Activated CD4-positive, alpha-beta T cell treated with anti-CD3 and anti-CD28 coated beads, Interleukin-2, amount 50 U/mL, for 24 hours (primary cell): ENCODE measurements around the gene TCL1A.
"Not testable (repeated sequence)": the region's sequence is repeated elsewhere in the genome, so short reads cannot be mapped to it uniquely, and the experiment has no call there.

Experiments used
- DNase-seq, 2 donors: peaks; one replicate each; pipeline ENCODE4 v3.0.0-alpha.2; 2020; ENCODE audit warnings: low read depth in 1 of 2, low spot score in 1 of 2

TCL1A gene

GRCh38 chr14:95713596-95714371 is at the start of gene TCL1A:
TCL1A (minus strand) TSS chr14:95714125; CDS start chr14:95714066, 59 bp downstream.
- no peak for DNase-seq

GRCh38 chr14:95763032-95763431 is 49.1 kb upstream of the TCL1A start:
- not testable (repeated sequence) for DNase-seq

- no peak for DNase-seq
These were observed 47.5 kb upstream of the TCL1A start for GRCh38 chr14:95761436-95761835.

- DNase-seq = no peak
These were observed 46.7 kb upstream of the TCL1A start for GRCh38 chr14:95760596-95760995.

- DNase-seq = no peak
These were observed 46.0 kb upstream of the TCL1A start for GRCh38 chr14:95759941-95760340.

- DNase-seq = no peak
These were observed 44.4 kb upstream of the TCL1A start for GRCh38 chr14:95758331-95758730.

GRCh38 chr14:95756751-95757150 is 42.8 kb upstream of the TCL1A start:
- DNase-seq = no peak

GRCh38 chr14:95756127-95756526 is 42.2 kb upstream of the TCL1A start:
- DNase-seq = no peak

GRCh38 chr14:95741781-95742180 is 27.9 kb upstream of the TCL1A start:
- DNase-seq = no peak

GRCh38 chr14:95741038-95741490 is 27.1 kb upstream of the TCL1A start:
- DNase-seq = no peak

GRCh38 chr14:95739356-95739755 is 25.4 kb upstream of the TCL1A start:
- DNase-seq = no peak

- no peak for DNase-seq
These were observed 19.3 kb upstream of the TCL1A start for GRCh38 chr14:95733212-95733611.

GRCh38 chr14:95730126-95730525 is 16.2 kb upstream of the TCL1A start:
- DNase-seq = no peak

- not testable (repeated sequence) for DNase-seq
These were observed 15.6 kb upstream of the TCL1A start for GRCh38 chr14:95729402-95730028.

- DNase-seq = no peak
These were observed 13.3 kb upstream of the TCL1A start for GRCh38 chr14:95727056-95727700.

GRCh38 chr14:95725685-95726336 is 11.9 kb upstream of the TCL1A start:
- DNase-seq = no peak

GRCh38 chr14:95722525-95723190 is 8.7 kb upstream of the TCL1A start:
- DNase-seq = no peak

- DNase-seq = no peak
These were observed 1.5 kb downstream of the TCL1A start for GRCh38 chr14:95712398-95712797.

GRCh38 chr14:95711476-95712176 is 2.3 kb downstream of the TCL1A start:
- no peak for DNase-seq

- no peak for DNase-seq
These were observed 3.8 kb downstream of the TCL1A start for GRCh38 chr14:95710106-95710505.
